Measurements from ENCODE around the gene PCDHB8.
"Not testable (repeated sequence)": the region's sequence is repeated elsewhere in the genome, so short reads cannot be mapped to it uniquely, and the experiment has no call there.

- TF ChIP-seq CTCF (IDR thresholded peaks at IDR 0.05); POLR2A (IDR thresholded peaks at IDR 0.05; ENCODE audit: low read length); CBX8 (IDR thresholded peaks at IDR 0.05); EHMT2 (IDR thresholded peaks at IDR 0.05; ENCODE audit: low read depth); ELK1 (IDR thresholded peaks at IDR 0.05; ENCODE audit: low read depth, low read length); KDM5A (IDR thresholded peaks at IDR 0.05); MYC (IDR thresholded peaks at IDR 0.05; ENCODE audit: borderline replicate concordance, low read length); REST (IDR thresholded peaks at IDR 0.05); ZFP36 (IDR thresholded peaks at IDR 0.05; ENCODE audit: borderline replicate concordance, partially characterized antibody); MAFK (IDR thresholded peaks at IDR 0.05; ENCODE audit: partially characterized antibody); KDM1A (IDR thresholded peaks at IDR 0.05; ENCODE audit: low read depth); RCOR1 (IDR thresholded peaks at IDR 0.05; ENCODE audit: low read depth, low read length); JUNB (IDR thresholded peaks at IDR 0.05): not testable (repeated sequence)
Observed at GRCh38 chr5:141215504-141215903, 37.9 kb downstream of the PCDHB8 start.

Data from A549 (cell line).